ENCODE results near the gene CLMP. TPM values are rescaled to one million over a fixed set of nuclear protein-coding genes. Genes with fewer than 3 reads are reported as not detected.
A peak's percentile ranks its signal among the peaks of the same experiment; 100 is the strongest.

CLMP gene
- total RNA-seq, 2 donors from 2014 or later = 48.3 to 126 TPM

GRCh38 chr11:123188508-123189165 is 6.4 kb downstream of the CLMP start:
- Histone ChIP-seq H3K4me1 (ENCODE audit: control insufficient read depth in 1 of 2, low read depth in 2 of 2) (peaks cover 13 to 89% of the 10 kb centered on the region in 2 donors), H3K4me3 (peak overlapping the region; percentile 57)
- no peak for ATAC-seq (ENCODE audit: insufficient number of reproducible peaks, low FRiP score, low read depth)

GRCh38 chr11:123187665-123188507 is 7.2 kb downstream of the CLMP start:
- no peak for DNase-seq (ENCODE audit: low spot score)
- no peaks in the 10 kb centered on the region for H3K36me3 ChIP-seq
- no peaks in the 10 kb centered on the region for H3K27me3 ChIP-seq (replicated peaks; ENCODE audit: insufficient read depth)
- peak overlapping the region; percentile 57 for H3K4me3 ChIP-seq
- peaks cover 13 to 81% of the 10 kb centered on the region in 2 donors for H3K4me1 ChIP-seq (ENCODE audit: control insufficient read depth in 1 of 2, low read depth in 2 of 2)
- no peaks in the 10 kb centered on the region for H3K9me3 ChIP-seq
- no peak for TF ChIP-seq CTCF (IDR thresholded peaks at IDR 0.05)
- H3K27ac ChIP-seq = peak overlapping the region; percentile 81 to 94
- no peak for ATAC-seq (ENCODE audit: insufficient number of reproducible peaks, low FRiP score, low read depth)

More at GRCh38 chr11:123188508-123189165, 6.4 kb downstream of the CLMP start:
- H3K27ac ChIP-seq = peak overlapping the region; percentile 81 to 94
- no peaks in the 10 kb centered on the region for H3K27me3 ChIP-seq (replicated peaks; ENCODE audit: insufficient read depth)
- DNase-seq (ENCODE audit: low spot score) = no peak
- no peaks in the 10 kb centered on the region for H3K36me3 ChIP-seq
- no peaks in the 10 kb centered on the region for H3K9me3 ChIP-seq
- TF ChIP-seq CTCF (IDR thresholded peaks at IDR 0.05) = peak; percentile 28

GRCh38 chr11:123187248-123187647 is 7.8 kb downstream of the CLMP start:
- no peaks in the 10 kb centered on the region for H3K27me3 ChIP-seq (replicated peaks; ENCODE audit: insufficient read depth)
- ATAC-seq (ENCODE audit: insufficient number of reproducible peaks, low FRiP score, low read depth) = no peak
- H3K4me3 ChIP-seq = no peak overlapping the region
- H3K9me3 ChIP-seq = no peaks in the 10 kb centered on the region
- peaks cover 13 to 83% of the 10 kb centered on the region in 2 donors for H3K4me1 ChIP-seq (ENCODE audit: control insufficient read depth in 1 of 2, low read depth in 2 of 2)
- no peaks in the 10 kb centered on the region for H3K36me3 ChIP-seq
- peak overlapping the region; percentile 81 to 94 for H3K27ac ChIP-seq
- TF ChIP-seq CTCF (IDR thresholded peaks at IDR 0.05) = no peak
- DNase-seq (ENCODE audit: low spot score) = no peak

GRCh38 chr11:123186286-123186685 is 8.8 kb downstream of the CLMP start:
- TF ChIP-seq CTCF (IDR thresholded peaks at IDR 0.05) = no peak
- no peaks in the 10 kb centered on the region for H3K9me3 ChIP-seq
- peak overlapping the region in 1 of 2 donors; percentile 94 for H3K27ac ChIP-seq
- no peaks in the 10 kb centered on the region for H3K27me3 ChIP-seq (replicated peaks; ENCODE audit: insufficient read depth)
- DNase-seq (ENCODE audit: low spot score) (no peak), ATAC-seq (ENCODE audit: insufficient number of reproducible peaks, low FRiP score, low read depth) (no peak)
- no peaks in the 10 kb centered on the region for H3K36me3 ChIP-seq
- H3K4me1 ChIP-seq (ENCODE audit: control insufficient read depth in 1 of 2, low read depth in 2 of 2) = peaks cover 13 to 83% of the 10 kb centered on the region in 2 donors
- H3K4me3 ChIP-seq = no peak overlapping the region

- Histone ChIP-seq H3K36me3 (no peaks in the 10 kb centered on the region), H3K4me1 (ENCODE audit: control insufficient read depth in 1 of 2, low read depth in 2 of 2) (peaks cover 13 to 84% of the 10 kb centered on the region in 2 donors), H3K27ac (no peak overlapping the region), H3K9me3 (no peaks in the 10 kb centered on the region), H3K4me3 (no peak overlapping the region), H3K27me3 (replicated peaks; ENCODE audit: insufficient read depth) (no peaks in the 10 kb centered on the region)
- ATAC-seq (ENCODE audit: insufficient number of reproducible peaks, low FRiP score, low read depth) (no peak), DNase-seq (ENCODE audit: low spot score) (no peak)
- TF ChIP-seq CTCF (IDR thresholded peaks at IDR 0.05) = no peak
Measured at GRCh38 chr11:123185326-123185725, 9.7 kb downstream of the CLMP start.

Measured in thoracic aorta (tissue), 2 donors.